Metanephros (tissue), 1 donor: ENCODE data around the gene PLVAP. TPM values are rescaled to one million over a fixed set of nuclear protein-coding genes. Genes with fewer than 3 reads are reported as not detected.

Source experiments
- total RNA-seq: library from RNA; depleted of rRNA; stranded (reverse); fragments of >200 nt; gene quantifications from one replicate; pipeline ENCODE4 v1.2.3, GENCODE V29; 2014

The PLVAP gene, protein sequence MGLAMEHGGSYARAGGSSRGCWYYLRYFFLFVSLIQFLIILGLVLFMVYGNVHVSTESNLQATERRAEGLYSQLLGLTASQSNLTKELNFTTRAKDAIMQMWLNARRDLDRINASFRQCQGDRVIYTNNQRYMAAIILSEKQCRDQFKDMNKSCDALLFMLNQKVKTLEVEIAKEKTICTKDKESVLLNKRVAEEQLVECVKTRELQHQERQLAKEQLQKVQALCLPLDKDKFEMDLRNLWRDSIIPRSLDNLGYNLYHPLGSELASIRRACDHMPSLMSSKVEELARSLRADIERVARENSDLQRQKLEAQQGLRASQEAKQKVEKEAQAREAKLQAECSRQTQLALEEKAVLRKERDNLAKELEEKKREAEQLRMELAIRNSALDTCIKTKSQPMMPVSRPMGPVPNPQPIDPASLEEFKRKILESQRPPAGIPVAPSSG
- total RNA-seq = 157 TPM

GRCh38 chr19:17376935-17377600 lies at the start of gene PLVAP:
Gene PLVAP, minus strand, starts transcription at chr19:17377342. Its CDS starts 54 bp downstream, at chr19:17377288.

GRCh38 chr19:17419621-17420474 lies 42.7 kb upstream of the PLVAP start, which contains the start of gene MVB12A:
Gene MVB12A, plus strand, starts transcription at chr19:17420047. Its CDS starts 89 bp downstream, at chr19:17420136.

GRCh38 chr19:17405250-17406045 lies 28.3 kb upstream of the PLVAP start, which contains the start of gene BST2:
Gene BST2, minus strand, starts transcription at chr19:17405630. Its CDS starts 55 bp downstream, at chr19:17405575.

DNA sequence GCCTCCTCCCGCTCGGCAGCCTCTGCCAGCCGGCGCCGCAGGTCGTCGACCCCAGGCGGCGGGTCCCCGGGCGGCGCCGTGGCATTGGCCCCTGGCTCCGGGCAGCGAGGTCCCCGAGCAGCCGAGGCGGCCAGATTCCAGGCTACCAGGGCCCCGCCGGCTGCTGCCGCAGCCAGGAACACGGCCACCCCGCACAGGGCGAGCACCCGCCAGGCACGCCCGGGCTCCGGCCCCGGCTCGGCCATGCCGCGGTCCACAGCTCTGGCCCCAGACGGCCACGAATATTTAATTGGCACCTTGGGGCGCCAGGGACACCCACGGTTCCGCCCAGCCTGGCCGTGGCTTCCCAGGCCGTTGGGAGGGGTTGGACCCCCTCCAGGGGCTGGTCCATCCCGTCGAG lies 16.8 kb upstream of the PLVAP start, which contains the start of gene CCDC194:
TSS of gene CCDC194 (minus strand) at position 283 of the 400 bp plus-strand sequence. CDS start at position 245, 38 bp downstream.

DNA sequence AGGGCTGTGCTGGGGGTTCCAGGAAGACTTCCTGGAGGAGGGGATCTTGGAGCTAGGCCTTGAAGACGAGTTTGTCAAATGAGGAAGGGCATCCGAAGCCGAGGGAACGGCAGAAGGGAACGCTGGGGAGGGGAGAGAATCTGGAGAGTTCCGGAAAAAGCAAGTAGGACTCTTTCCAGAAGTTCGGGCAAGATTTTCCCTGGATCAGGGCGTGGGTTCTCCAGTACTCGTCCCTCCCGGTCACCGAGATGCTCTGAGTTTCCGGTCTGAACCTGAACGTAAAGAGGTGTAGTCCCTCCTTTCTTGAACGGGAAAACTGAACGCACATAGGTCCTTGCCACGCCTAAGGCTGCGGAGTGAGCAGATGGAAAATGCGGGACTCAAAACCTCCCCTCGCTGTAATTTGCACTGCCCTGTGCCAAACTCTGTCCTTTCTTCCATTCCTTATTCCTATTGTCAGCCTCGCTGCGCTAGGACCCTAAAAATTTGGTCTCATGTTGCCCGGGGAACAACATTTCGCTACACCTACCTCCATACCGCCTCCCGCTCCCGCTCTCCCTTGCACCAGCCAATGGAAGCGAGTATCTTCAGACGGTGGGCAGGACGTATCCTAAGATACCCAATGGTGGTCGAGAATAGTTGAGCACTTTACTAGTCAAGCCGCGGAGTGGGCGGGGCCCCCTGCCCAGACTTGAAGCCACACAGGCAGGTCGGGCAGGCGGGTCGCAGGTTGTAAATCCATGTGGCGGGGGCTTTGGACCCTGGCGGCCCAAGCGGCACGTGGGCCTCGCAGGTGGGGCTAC lies 40.1 kb downstream of the PLVAP start, which contains the start of gene GTPBP3:
TSS of gene GTPBP3 (plus strand) at position 682 of the 803 bp plus-strand sequence. CDS start at position 741, 59 bp downstream.

DNA sequence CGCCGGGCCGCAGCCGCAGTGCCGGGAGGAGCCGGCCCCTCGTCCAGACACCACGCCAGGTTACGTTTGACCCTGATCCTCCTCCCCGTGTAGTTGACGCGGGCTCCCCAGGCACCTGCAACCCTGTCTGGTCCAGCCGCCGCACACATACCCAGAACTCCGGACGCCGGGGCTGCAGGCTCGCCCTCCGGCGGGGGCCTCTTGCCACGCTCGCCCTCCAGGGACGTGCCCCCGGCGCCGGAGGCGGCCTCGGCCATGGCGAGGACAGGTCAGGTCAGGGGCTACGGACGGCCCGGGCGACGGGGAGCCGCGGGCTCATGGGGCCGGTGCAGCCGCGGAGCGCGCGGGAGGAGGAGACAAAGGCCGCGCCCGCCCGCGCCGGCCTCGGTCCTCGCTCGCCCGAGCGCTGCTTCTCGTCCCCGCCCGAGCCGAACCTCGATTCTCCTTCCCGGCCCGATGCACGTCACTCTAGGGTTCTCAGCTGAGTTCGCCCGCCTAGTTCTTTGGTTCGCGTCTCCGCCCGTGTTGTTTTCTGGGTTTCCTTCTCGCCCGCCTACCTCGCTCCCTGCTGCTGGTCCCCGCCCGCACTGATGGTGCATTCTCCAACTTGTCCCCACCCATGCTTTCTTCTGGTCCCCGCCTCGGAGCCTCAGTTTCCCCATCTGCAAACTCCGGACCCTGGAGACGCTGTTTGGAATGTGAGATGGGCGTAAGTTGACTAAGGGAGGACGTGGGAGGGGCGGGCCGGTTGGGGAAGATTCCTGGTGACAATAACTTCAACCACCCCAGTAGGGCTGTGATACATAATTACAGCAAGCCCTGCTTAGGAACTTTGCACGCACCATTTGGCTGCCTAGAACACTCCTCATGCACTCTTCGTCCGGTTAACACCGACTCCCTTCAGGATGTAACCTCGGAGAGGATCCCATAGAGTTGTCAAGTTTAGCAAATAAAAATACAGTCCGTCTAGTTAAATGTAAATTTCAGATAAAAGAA lies 42.4 kb downstream of the PLVAP start, which contains the start of gene ANO8:
TSS of gene ANO8 (minus strand) at position 442 of the 996 bp plus-strand sequence. CDS start at position 257, 185 bp downstream.

GRCh38 chr19:17309198-17309964 lies 67.8 kb downstream of the PLVAP start, which contains the start of gene DDA1:
Gene DDA1, plus strand, starts transcription at chr19:17309563. Its CDS starts 92 bp downstream, at chr19:17309655.

DNA sequence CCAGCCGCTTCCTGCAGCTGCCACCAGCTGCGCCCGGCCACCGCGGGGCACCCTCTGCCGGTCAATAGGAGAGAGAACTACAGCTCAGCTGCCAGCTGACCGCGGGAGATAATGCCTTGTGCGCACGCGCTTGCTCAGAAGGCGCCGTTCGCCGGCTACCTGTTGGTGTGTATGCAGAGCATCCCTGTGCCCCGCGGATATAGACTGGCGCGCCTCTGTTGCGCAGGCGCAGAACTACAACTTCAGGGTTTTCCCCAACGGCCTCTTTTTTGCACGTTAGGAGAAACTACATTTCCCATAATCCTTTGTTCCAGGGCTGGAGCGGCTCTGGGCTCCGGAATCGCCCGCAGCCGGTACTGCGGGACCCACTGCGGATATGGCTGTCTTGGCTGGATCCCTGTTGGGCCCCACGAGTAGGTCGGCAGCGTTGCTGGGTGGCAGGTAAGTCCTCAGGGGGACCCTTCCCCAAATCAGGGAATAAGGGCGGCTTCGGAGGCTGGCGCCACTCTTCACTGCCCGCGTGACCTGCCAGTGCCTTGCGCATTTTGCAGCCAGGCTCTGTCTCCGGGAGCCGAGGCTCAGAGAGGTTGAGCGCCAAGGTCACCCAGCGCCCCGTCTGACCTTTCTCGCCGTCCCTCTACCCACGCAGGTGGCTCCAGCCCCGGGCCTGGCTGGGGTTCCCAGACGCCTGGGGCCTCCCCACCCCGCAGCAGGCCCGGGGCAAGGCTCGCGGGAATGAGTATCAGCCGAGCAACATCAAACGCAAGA lies 71.4 kb downstream of the PLVAP start, which contains the start of gene MRPL34:
TSS of gene MRPL34 (plus strand) at position 356 of the 768 bp plus-strand sequence. CDS start at position 377, 21 bp downstream.

DNA sequence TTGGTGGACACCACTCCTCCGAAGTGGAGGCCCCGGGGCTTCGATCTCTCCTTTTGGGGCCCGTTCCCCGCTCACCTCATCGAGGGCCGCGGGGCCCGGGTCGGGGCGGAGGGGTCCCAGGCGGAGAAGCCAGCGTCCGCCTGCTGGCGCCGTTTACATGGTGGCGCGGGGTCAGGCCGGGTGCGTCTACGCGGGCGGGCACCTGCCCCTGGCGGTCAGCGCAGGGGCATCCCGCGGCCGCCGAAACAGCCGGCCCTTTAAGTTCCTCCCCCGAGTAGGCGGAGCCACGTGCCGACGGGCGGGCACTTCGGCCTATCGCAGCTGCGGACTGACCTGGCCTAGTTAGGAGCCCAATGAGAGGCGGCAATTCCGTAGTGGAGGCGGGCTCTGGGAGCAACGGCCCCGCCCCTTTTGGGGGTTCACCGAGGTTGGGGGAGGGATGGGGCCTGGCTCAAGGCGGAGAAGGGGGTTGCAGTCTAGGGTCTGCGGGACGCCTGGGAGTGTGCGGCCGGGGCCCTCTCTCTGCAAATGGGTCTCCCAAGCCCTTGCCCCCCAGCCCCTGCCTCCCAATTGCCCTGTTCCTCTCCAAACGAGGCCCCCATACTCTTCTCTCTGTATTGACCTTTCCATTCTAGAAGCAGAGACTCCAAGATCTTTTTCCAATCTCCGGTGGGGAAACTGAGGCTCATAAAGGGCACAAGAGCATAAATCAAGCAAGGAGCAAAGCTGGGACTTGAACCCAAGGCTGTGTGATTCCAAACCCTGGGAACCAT lies 73.8 kb downstream of the PLVAP start, which contains the start of gene ABHD8:
TSS of gene ABHD8 (minus strand) at position 259 of the 773 bp plus-strand sequence. CDS start 1,809 bp downstream, outside the sequence.

Other genes starting within 250 kb of the PLVAP start
- gene USE1, start 162.0 kb downstream of the PLVAP start, total RNA-seq = 18.3 TPM
- 11.0 TPM for gene OCEL1, start 151.1 kb downstream of the PLVAP start, total RNA-seq
- 53.7 TPM for gene NR2F6, start 131.4 kb downstream of the PLVAP start, total RNA-seq
- gene USHBP1, start 112.6 kb downstream of the PLVAP start, total RNA-seq = 9.8 TPM
- gene BABAM1, start 109.9 kb downstream of the PLVAP start, total RNA-seq = 60.1 TPM
- gene ANKLE1, start 95.4 kb downstream of the PLVAP start, total RNA-seq = 2.6 TPM
- gene ABHD8, start 73.9 kb downstream of the PLVAP start, total RNA-seq = 18.3 TPM
- 42.7 TPM for gene MRPL34, start 71.5 kb downstream of the PLVAP start, total RNA-seq
- gene DDA1, start 67.8 kb downstream of the PLVAP start, total RNA-seq = 19.2 TPM
- 12.3 TPM for gene ANO8, start 42.5 kb downstream of the PLVAP start, total RNA-seq
- gene GTPBP3, start 39.8 kb downstream of the PLVAP start, total RNA-seq = 36.7 TPM
- 0.41 TPM for gene CCDC194, start 16.9 kb upstream of the PLVAP start, total RNA-seq
- gene BST2, start 28.3 kb upstream of the PLVAP start, total RNA-seq = 64.1 TPM
- 69.9 TPM for gene MVB12A, start 42.7 kb upstream of the PLVAP start, total RNA-seq
- 1.5 TPM for gene TMEM221, start 71.3 kb upstream of the PLVAP start, total RNA-seq
- gene NXNL1, start 83.6 kb upstream of the PLVAP start, total RNA-seq = not detected
- gene SLC27A1, start 93.2 kb upstream of the PLVAP start, total RNA-seq = 32.3 TPM
- 63.8 TPM for gene PGLS, start 134.3 kb upstream of the PLVAP start, total RNA-seq
- 49.6 TPM for gene COLGALT1, start 178.3 kb upstream of the PLVAP start, total RNA-seq